Erythroblast (primary cell): Measurements from ENCODE around the gene PDIA5.
A peak's percentile ranks its signal among the peaks of the same experiment; 100 is the strongest.
"Not testable (repeated sequence)": the region's sequence is repeated elsewhere in the genome, so short reads cannot be mapped to it uniquely, and the experiment has no call there.

Experiments used
- DNase-seq, 2 experiments: peaks; one replicate each; lab custom pipeline; 2025; lab: John Stamatoyannopoulos, UW
- GATA1 ChIP-seq: IDR thresholded peaks from 2 replicates; pipeline ENCODE4 v1.6.1; 2011; ENCODE audit warnings: low read depth, mild to moderate bottlenecking, control low read depth, low read length, moderate library complexity
- POLR2A ChIP-seq: IDR thresholded peaks from 2 replicates; pipeline ENCODE4 v1.6.1; 2011; ENCODE audit warnings: mild to moderate bottlenecking, low read length

The PDIA5 gene

GRCh38 chr3:123098426-123099330, 31.9 kb downstream of the PDIA5 start:
- DNase-seq, result peak; percentile 12 to 13
- no peak for TF ChIP-seq GATA1

DNA sequence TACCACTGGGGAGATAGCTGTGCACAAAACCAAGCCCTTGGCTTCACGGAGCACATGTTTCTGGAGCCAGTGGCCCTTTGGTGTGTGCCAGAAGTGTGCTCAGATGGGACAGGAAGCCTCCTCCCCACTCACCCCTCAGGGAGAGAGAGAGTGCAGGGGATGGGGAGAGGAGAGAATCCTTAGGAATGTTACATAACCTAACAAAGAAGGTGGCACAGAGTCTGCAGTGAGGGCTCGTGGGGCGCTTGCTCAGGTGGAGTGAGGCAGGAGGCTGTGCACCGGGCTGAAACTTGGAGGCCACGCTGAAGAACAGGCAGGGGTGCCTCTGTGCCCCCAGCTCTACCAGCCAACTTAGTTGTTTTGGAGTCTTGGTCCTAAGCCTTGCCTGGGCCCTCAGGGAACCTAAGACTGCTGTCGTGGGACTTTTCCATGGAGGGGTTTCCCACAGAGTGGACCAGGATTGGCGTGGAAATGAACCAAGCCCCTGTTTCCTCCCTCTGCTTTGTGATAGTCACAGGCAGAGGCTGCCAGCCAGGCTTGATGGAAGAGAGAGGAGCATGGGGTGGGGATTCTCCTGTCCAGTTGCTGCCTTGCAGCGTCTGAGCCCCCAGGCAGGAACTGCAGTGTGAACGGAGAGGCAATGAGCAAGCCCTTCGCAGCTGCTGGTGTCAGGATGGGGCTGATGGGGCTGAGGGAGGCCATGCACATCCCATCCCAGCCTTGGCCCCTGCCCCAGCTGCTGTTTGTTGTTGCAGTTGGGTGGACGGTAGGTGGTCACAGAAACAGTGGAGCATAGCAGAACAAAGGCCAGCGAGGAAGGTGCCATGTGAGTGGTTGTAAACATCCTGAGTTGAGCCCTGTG, 32.7 kb downstream of the PDIA5 start:
- TF ChIP-seq GATA1 (no peak), POLR2A (no peak)
- DNase-seq, result no peak

DNA sequence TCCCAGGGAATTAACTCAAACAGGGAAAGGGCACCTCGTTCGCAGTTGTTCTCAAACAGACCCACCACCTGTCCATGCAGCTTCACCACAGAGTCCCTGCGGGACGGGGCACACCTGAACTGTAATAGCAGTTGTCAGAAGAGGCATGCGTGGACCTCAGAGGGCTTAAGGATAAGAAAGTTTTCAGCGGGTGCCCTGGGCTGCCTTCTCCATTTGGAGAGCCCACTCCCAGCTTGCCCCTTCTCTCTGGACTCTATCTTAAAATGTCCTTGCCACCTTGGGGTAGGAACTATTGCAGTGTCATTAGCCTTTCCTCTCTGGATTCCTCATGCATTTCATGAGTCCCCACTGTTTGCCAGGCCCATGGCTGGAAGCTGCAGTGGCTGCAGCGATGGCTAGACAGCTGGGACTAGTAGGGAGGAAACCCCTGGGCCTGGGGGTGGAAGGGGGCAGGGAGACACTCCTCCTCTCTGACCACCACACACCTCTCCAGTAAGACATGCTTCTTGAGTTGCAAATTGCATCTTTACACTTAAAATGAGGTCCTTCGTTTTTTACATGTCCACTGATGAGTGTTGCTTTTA, 33.5 kb downstream of the PDIA5 start:
- TF ChIP-seq GATA1, result no peak
- no peak for TF ChIP-seq POLR2A
- DNase-seq, result no peak

DNA sequence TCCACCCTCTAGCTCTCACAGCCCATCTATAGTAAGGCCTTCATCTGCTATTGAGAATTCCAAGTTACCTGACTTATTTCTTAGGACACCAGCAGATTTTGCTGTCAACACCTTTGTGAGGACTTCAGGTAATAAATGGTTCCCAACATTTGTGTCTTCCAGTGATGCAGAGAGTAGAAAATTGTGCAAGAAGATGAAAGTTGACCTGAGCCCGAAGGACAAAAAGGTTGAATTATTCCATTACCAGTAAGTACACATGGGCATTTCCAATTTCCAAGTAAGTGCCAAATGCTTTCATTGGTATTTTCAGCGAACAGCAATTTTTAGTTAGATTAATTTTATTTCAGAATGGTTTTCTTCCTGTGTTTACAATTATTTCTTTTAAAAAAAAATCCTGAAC, 35.4 kb downstream of the PDIA5 start:
- TF ChIP-seq GATA1, result no peak
- no peak for TF ChIP-seq POLR2A
- DNase-seq, result no peak

DNA sequence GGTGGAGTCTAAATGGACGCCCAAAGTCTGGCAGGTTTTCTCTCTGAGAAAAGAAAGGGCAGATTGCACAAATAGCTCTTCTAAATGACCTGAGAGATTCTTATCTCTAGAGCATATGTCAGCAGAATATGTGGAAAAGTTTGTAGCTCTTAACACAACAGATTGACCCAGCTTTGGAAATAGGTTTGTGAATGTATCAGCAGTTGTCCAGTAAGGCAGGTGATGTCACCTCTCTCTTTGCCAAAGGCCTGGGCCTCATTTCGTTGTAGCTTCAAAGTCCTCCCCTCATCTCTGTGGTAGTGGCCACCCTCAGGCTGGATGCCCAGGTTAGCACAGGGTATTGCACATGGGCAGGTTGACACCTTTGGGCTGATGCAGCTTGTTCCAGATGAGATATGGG, 36.0 kb downstream of the PDIA5 start:
- no peak for TF ChIP-seq POLR2A
- no peak for TF ChIP-seq GATA1
- DNase-seq, result no peak

DNA sequence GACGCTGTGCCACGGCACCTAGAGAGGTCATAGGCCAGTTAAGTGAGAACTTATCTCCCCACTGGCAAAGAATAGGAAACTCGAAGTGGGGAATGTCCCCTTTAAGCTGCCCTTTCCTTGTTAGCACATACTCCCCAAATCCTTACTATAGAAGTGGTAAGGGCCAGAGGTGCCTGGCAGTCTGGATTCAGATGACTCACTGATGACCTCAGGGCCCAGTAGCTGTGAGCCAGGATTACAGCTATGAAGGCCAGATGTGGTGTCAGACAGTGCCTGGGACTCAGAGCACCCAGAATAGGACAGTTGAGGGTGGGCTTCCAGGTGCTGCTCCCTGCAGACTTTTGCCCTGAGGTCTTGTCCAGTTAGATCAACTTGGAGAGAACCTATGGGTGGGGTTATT, 37.7 kb downstream of the PDIA5 start:
- peak; percentile 13 to 53 for DNase-seq
- TF ChIP-seq POLR2A (no peak), GATA1 (no peak)

DNA sequence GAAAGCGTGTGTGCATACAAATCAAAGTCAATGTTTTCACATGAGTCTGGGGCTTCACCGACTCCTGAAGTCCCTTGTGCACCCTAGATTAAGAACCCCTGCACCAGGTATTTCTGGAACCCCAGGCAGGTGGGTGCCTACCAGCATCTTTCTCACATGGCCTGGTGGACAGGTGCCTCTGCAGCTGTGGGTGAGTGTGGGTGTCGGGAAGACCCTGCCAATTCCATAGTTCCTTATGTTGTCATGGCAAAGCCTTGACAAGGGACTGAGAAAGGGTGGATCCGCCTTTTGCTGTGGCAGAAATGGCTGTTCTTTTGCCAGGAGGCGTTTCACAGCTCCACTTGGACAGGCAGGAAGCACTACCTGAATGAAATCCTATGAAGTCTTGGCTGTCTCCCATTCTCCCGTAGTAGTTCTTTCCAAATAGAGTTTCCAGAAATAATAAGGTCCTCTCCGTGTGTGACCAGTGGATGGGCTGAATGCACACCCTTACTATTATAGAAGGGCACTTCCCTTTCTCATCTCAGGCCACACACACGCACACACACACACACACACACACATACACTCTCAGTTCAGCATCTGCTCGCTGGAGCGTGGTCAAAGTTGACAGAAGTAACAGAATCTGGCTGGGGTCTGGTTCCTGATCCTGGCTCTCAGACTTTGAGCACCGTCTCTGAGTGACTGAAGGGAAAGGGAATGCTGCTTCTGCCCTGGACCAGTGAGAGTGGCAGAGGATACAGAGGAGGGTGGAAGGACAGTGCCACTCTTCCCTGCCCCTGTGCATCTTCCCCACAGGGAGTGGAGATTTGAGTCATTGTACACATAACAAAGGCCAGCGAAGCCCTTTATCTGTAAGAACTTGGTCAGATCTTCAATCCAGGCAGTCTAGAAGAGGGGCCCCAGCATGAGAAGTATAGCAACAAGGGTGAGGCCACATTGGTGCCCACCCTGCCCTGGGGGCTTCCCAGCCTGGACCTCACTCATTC, 38.7 kb downstream of the PDIA5 start:
- no peak for DNase-seq

GRCh38 chr3:123110282-123110975, 43.6 kb downstream of the PDIA5 start:
- DNase-seq, result no peak
- TF ChIP-seq POLR2A (no peak), GATA1 (no peak)

More for the DNA sequence above, 38.7 kb downstream of the PDIA5 start:
- TF ChIP-seq POLR2A, result no peak
- TF ChIP-seq GATA1, result no peak

DNA sequence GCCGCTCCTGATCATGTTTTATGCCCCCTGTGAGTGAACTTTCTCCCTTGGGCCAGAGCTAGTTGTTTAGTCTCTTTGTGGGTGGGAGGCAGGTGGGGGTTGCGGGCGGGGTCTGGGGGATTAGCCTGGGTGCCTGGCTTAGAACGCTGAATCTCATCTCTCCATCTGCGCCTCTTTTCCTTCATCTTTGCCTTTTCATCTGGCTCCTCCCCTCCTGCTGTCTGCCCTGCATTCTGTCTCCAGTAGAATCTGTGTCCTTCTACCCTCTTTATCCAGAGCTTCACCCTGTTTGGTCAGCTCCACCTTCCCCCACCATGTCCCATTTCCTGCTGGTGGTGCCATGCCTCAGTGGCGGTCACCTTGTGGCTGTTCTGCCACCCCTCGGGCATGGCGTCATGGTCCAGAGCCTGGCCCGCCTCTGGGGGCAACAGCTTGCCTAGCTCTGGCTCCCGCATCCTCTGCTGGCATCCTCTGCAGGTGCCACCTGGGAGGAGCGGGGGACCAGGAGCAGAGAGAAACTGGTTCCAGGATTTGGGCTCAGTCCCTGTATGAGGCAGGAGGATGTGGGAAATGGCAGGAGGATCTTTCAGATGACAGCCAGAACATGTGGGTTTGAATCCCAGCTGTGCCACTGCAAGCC, 44.3 kb downstream of the PDIA5 start:
- TF ChIP-seq GATA1, result no peak
- TF ChIP-seq POLR2A, result no peak
- DNase-seq, result no peak

- TF ChIP-seq GATA1 (no peak), POLR2A (no peak)
- no peak for DNase-seq
Observed at GRCh38 chr3:123111640-123112039, 44.8 kb downstream of the PDIA5 start.

DNA sequence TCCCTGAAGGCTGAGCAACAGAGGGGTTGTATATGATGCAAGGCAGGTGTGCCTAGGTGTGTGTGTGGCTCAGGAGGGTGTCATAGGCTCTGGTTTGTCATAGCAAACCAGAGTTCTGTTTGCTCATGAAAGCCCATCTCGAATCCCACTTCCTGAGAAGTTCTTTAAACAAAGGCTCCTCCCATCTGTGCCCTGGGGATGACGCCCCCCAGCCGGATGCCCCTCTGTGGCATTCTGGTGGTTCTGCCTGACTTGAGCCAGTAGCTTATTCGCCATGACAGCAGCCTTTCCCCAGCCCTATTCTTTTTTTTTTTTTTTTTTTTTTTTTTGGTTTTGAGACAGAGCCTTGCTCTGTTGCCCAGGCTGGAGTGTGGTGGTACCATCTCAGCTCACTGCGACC, 45.4 kb downstream of the PDIA5 start:
- no peak for DNase-seq
- TF ChIP-seq GATA1 (no peak), POLR2A (no peak)

GRCh38 chr3:123112656-123113055, 45.8 kb downstream of the PDIA5 start:
- DNase-seq, result not testable (repeated sequence)

- DNase-seq, result no peak
- TF ChIP-seq GATA1 (no peak), POLR2A (no peak)
Observed at GRCh38 chr3:123113889-123114450, 47.1 kb downstream of the PDIA5 start.
